Hepatocyte (in vitro differentiated cells): ENCODE results near the gene HDHD5.

Experiments
- CTCF ChIP-seq: fragments of 200-600 bp; sonication (generic); IDR thresholded peaks from 2 replicates; pipeline ENCODE4 v1.5.1; 2016; ENCODE audit warnings: antibody characterized with exemption, mild to moderate bottlenecking; ENCODE audit not compliant: poor library complexity
- EZH2 ChIP-seq: fragments of 200-600 bp; sonication (generic); IDR thresholded peaks from 2 replicates; pipeline ENCODE4 v1.6.1; 2016; ENCODE audit warnings: antibody characterized with exemption, mild to moderate bottlenecking, borderline replicate concordance

GRCh38 chr22:17096071-17096470 lies 63.0 kb downstream of the HDHD5 start:
- no peak for TF ChIP-seq CTCF
- no peak for TF ChIP-seq EZH2
